ENCODE results near the gene PUSL1.

Gene PUSL1

DNA sequence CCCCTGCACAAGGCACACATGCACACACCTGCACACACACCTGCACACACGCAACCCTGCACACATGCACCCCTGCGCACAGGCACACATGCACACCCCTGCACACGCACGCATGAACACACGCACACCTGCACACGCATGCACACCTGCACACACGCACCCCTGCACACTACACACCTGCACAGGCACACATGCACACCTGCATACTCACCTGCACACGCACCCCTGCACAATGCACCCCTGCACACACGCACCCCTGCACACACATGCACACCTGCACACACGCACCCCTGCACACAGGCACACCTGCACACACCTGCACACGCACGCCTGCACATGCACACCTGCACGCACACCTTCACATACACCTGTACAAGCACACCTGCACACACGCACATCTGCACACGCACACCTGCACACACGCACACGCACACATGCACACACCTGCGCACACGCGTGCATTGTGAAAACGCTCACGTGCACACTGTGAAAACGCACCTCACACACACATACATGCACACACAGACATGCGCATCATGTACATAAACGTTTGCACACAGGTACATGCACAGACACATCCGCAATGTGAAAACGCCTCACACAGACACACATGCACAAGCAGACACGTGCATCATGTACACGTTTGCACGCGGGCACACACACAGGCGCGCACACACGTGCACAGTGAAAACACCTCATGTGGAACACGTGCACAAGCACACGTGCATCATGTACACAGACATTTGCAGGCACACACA is 32.6 kb downstream of the PUSL1 start:
- no peak for DNase-seq (ENCODE audit: low read depth)

DNA sequence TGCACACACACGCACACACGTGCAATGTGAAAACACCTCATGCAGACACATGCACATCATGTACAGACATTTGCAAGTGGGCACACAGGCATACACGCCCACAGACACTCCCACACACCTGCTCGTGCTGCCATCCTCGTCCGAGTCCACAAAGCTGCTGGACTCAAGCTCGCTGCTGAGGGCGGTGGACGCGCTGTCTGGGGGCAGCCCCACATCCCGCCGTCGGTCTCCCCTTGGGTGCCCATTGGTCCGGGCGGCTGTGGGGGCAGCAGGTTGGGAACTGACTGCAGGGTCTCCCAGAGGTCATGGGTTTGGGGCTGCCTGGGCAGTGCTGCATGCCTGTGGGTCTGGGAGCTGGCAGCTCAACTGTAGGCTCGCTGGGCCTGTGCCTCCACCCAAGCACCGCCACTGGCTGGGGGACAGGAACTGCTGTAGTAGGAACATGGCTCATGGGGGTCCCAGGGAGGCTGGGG is 33.2 kb downstream of the PUSL1 start:
- no peak for DNase-seq (ENCODE audit: low read depth)

DNA sequence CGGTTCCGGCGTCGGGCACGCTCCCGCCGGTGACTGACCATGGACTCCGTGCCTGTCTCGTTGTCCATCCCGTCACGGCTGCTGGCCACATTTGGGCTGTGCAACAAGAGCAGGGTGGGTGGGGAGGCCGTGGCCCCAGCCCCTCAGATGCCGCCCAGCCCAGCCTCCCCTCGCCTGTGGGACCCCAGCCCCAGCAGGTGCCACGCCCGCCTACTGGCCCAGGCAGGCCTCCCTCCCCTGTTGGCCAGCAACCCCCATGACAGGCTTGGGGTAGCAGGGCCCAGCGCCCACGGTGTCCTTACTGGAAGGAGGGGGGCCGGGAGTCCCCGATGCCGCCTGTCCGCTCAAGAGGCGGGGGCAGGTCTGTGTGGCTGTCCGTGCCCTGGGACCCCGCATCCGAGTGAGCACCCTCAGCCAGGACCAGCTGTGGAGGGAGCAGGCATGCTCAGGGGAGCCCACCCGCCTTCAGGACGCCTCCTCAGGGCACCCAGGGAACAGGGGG is 33.7 kb downstream of the PUSL1 start:
- DNase-seq (ENCODE audit: low read depth): no peak

- DNase-seq (ENCODE audit: low read depth): no peak
Observed at GRCh38 chr1:1342584-1343115, 34.3 kb downstream of the PUSL1 start.

DNA sequence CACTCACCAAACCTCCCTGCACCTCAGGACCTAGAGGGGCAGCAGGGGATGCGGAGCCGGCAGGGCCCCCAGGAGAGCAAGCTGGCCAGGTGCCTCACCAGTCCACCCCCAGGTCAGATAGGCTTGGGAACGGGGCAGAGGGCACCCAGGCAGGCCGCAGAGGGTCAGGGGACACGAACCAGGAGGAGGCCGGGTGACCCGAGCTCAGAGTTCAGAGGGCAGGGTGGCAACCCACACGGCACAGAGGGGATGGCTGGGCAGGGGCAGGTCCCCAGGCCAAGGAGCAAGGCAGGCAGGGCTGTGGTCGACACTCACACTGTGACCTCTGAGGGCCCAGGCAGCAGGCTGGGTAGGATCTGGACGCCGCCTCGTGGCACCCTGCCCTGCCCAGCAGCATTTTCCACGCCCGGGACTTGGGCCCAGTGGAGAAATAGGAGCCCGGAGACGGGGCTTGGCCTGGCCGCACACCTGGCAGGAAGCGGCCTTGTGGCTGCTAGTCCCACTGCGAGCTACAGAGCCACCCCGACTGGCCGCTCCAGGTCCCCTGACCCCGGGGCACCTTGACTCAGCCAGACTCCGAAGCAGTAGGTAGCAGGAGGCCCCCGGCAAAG is 35.5 kb downstream of the PUSL1 start:
- no peak for DNase-seq (ENCODE audit: low read depth)

- DNase-seq (ENCODE audit: low read depth): no peak
Observed at GRCh38 chr1:1344655-1345361, 36.4 kb downstream of the PUSL1 start.

GRCh38 chr1:1345384-1345783 is 37.0 kb downstream of the PUSL1 start:
- no peak for DNase-seq (ENCODE audit: low read depth)

- no peak for DNase-seq (ENCODE audit: low read depth)
Observed at GRCh38 chr1:1345860-1346500, 37.6 kb downstream of the PUSL1 start.

GRCh38 chr1:1346501-1346890 is 38.1 kb downstream of the PUSL1 start:
- no peak for DNase-seq (ENCODE audit: low read depth)

- no peak for DNase-seq (ENCODE audit: low read depth)
Observed at GRCh38 chr1:1347026-1347595, 38.7 kb downstream of the PUSL1 start.

DNA sequence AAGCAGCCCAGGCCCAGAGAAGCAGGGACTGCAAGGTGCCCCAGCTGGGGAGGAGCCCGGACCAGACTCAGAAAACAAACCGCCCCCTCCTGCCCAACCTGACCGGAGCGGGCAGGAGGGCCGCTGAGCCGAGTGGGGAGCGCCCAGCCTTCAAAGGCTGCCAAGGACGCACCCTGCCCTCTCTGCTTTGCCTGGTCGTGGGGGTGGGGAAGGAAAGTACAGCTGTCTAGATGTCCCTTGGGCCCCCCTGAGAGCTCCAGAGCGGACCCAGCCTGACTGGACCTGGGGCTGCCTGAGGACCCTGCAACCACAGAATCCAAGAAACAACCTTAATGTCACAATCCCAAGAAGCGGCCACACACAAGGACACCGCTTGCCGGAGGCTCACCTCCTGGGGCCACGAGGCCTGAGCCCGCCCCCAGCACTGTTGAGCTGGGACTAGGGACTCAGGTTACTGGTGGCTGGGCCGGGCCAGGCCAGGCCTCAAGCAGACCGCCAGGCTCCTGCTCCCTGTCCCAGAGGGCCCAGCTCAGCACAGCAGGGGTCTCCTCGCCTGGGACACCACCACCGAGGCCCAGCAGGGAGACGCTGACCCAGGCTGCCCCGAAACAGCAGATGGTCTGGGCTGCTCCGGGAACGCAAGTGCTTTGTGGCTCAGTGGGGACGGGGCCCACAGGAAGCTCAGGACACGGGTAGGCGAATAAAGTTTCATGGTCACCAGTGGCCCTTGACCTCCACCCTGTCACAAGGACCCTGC is 39.4 kb downstream of the PUSL1 start:
- DNase-seq (ENCODE audit: low read depth): no peak

DNA sequence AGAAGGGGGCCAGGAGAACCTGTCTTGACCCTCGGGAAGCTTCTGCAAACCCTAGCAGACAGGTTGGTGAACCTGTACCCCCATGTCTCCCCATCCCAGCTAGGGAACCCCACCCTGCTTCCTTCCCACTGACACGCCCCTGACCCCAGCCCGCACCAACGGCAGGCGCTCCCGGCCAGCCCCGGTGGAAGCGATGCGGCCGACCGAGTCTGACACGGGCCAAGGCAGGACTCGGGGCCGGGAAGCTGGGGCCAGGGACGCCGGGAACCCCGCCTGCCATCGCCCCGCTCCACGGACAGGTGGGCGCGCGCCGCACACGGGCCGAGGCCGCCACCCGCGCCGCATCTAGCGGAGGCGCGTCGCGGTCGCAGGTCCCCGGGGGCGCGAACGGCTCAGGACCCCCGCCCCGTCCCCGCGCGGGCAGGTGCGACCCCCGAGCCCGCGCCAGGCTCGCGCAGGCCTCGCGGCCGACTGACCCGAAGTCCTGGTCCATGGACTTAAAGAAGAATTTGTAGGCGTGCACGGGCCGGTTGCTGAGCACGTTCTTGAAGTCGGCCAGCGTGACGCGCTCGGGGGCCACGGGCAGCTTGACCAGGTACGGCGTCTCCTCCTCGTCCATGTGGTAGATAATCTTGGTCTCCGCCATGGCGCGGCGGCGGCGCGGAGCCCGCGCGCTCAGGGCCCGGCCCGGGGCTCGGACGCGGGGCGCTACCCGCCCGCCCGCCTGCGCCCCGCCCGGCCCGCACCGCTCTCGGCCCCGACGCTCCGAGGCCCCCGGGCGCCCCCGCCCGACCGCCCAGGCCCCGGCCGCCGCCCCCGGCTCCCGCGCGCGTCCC is 40.2 kb downstream of the PUSL1 start:
- DNase-seq (ENCODE audit: low read depth): no peak

- peak; percentile 53 for DNase-seq (ENCODE audit: low read depth)
Observed at GRCh38 chr1:1349256-1350012, 41.0 kb downstream of the PUSL1 start, which contains the start of gene DVL1. Gene DVL1, minus strand, starts transcription at chr1:1349418. Its CDS starts 353 bp downstream, at chr1:1349065.

DNA sequence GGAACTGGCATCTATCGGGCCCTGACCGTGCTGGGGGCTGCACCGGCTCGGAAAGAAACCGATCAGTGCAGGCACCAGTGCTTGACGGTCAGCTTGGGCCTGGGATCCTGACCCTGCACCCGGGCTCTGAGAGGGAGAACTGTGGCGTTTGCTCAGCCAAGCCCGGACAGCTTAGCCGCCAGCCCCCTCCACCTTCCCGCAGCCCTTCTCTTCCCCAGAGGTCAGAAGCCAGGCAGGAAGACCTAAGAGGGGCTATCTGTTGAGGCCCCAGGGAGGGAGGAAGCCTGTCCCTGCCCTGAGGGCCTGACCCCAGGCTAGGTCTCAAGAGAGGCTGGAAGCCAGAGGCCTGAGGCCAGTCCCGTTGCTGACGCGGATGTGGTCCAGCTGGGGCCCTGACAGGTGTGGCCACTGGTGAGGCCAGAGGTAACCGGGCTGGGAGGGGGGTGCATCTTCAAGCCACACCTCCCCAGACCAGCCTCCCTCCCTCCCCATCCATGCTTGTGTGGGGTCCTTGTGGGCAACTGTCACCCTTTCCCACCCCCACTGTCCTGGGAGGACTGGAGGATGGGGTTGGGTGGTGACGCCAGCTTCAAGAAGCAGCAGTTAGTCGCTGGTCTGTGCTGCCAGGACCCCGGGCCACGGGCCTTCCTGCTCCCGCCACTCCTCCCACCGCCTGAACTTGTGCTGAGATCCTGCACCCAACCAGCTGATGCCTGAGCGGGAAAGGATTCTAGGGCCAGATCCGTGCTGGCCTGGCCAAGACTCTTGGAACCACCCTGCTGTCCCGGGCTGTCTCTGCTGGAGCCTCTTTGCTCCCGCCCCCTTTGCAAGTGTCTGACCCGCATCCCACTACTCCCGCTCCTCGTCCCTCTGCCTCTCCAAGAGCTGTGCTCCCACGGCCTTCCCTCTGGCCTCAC is 43.4 kb downstream of the PUSL1 start:
- no peak for DNase-seq (ENCODE audit: low read depth)

- DNase-seq (ENCODE audit: low read depth): no peak
Observed at GRCh38 chr1:1352786-1353388, 44.5 kb downstream of the PUSL1 start.

- no peak for DNase-seq (ENCODE audit: low read depth)
Observed at GRCh38 chr1:1353389-1354151, 45.2 kb downstream of the PUSL1 start.
